Stomach (tissue), 9 donors: ENCODE results near the gene PLEKHA6. TPM values are rescaled to one million over a fixed set of nuclear protein-coding genes. Genes with fewer than 3 reads are reported as not detected.

Experiments
- DNase-seq, 2 donors: peaks; one replicate each; pipeline versions ENCODE4 v3.0.0 to v3.0.0-alpha.2; 2013 to 2019
- H3K27ac ChIP-seq, 5 donors: fragments of 200-600 bp in 4 of 5; sonication (generic) in 4 of 5; one replicate each; pipeline ENCODE4 v1.5.1; 2013 to 2019; ENCODE audit warnings: mild to moderate bottlenecking in 1 of 5, moderate library complexity in 1 of 5
- H3K27me3 ChIP-seq, 3 donors: fragments of 200-600 bp; sonication (generic); one replicate each; pipeline ENCODE4 v1.5.1; 2017 to 2019; ENCODE audit warnings: mixed run types in 1 of 3
- H3K36me3 ChIP-seq, 4 donors: fragments of 200-600 bp; sonication (generic); 1 replicate in 3 of 4; 2 replicates in 1 of 4; pipeline ENCODE4 v1.5.1; 2016 to 2019
- H3K4me1 ChIP-seq, 4 donors: fragments of 200-600 bp; sonication (generic); one replicate each; pipeline ENCODE4 v1.5.1; 2016 to 2019
- H3K4me3 ChIP-seq, 4 donors: fragments of 200-600 bp; sonication (generic) in 3 of 4; one replicate each; pipeline ENCODE4 v1.5.1; 2016 to 2019; ENCODE audit warnings: mild to moderate bottlenecking in 1 of 4
- H3K9me3 ChIP-seq, 4 donors: fragments of 200-600 bp; sonication (generic); one replicate each; pipeline ENCODE4 v1.5.1; 2016 to 2019
- CTCF ChIP-seq, 7 experiments: fragments of 450-650 bp in 4 of 7; fragments of 200-600 bp in 3 of 7; sonication (generic) in 3 of 7; IDR thresholded peaks; one replicate each; pipeline ENCODE4 v1.5.1; 2016 to 2019; ENCODE audit warnings: antibody characterized with exemption in 7 of 7, control low read depth in 2 of 7, mild to moderate bottlenecking in 1 of 7
- EP300 ChIP-seq: sonication (generic); formaldehyde crosslinking; IDR thresholded peaks from one replicate; pipeline ENCODE4 v1.6.1; 2017; ENCODE audit warnings: antibody characterized with exemption
- POLR2A ChIP-seq, 4 donors: fragments of 450-650 bp; IDR thresholded peaks; one replicate each; pipeline ENCODE4 v1.6.1; 2016; ENCODE audit warnings: antibody characterized with exemption in 4 of 4, control low read depth in 2 of 4, mild to moderate bottlenecking in 1 of 4, moderate library complexity in 1 of 4
- POLR2AphosphoS5 ChIP-seq, 3 donors: sonication (generic); formaldehyde crosslinking; IDR thresholded peaks; one replicate each; pipeline ENCODE4 v1.6.1; 2016; ENCODE audit warnings: antibody characterized with exemption in 3 of 3
- WGBS, 5 donors: extraction: QIAGEN DNeasy Blood & Tissue Kit in 3 of 5; methylation state at CpG; one replicate each; pipeline versions ENCODE4 v1.1.5 to v1.1.7; 2013 to 2018; 5-methylcytosine and 5-hydroxymethylcytosine counted together
- intact Hi-C: fragments of 100-400 bp; cut with DNase I; formaldehyde crosslinking; loops from one replicate; pipeline ENCODE4 v1.15.1; 2023; ENCODE audit warnings: low total_unique reads
- polyA plus RNA-seq, 3 donors: library from polyadenylated mRNA; stranded (reverse); fragments of 200-250 nt; gene quantifications; one replicate each; pipeline ENCODE4 v1.2.3, GENCODE V29; 2013
- total RNA-seq, 5 donors: library from RNA; depleted of rRNA; stranded (reverse); fragments of >200 nt; gene quantifications; one replicate each; pipeline versions ENCODE4 v1.1.0 to v1.2.3, GENCODE V29; 2014 to 2016
- donor health status: healthy with polysubstance abuse.
- donor health status: Bipolar disorder and iron deficiency.
- donor health status: healthy.

The PLEKHA6 gene
- total and polyA plus RNA-seq, 8 donors, result 6.4 to 97.9 (median 34.8) TPM

GRCh38 chr1:204222764-204223055, 137.0 kb downstream of the PLEKHA6 start:
- H3K27ac ChIP-seq, result no peak overlapping the region
- WGBS, 5 donors, result 71 to 91% (median 86%) methylated on average over 3 of the region's 3 CpGs
- intact Hi-C loops, result no loop called here

DNA sequence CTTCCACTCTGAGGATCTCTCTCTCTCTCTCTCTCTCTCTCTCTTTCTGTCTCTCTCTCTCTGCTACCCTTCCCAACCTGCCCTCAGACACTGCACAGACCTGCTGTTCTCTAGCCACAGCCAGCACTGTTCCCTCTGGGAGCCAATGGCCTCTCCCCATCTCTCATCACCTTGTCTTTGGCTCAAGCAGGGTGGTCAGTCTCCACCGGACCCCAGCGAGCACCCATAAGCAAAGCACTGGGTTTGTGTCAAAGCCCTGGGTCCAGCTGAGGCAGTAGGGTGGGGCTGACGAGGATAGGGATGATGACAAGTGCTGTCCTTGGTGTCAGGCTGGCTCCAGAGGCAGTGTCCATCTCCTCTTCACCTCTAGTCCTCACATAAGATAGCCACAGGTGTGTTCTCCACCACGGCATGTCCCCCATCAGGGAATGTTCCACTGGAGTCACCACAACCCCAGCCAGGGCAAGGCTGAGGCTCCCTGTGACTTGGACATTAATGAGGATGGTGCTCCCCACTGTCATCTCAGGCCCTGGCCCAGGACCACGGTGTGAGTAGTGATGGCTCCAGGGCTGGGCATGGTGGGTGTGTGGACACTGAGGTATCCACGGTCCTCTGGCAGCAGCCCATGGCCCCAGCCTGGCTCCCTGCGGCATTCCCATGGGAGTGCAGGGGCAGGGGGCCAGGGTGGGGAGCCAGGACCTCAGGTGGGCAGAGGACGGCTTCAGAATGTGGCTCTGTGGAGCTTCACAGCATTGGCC, 137.5 kb downstream of the PLEKHA6 start:
- H3K4me1 ChIP-seq, result peaks cover 9 to 20% (median 12%) of the 10 kb centered on the region in 4 donors
- 85 to 90% (median 86%) methylated on average over 7 to 8 of the region's 8 CpGs for WGBS, 5 donors
- no peaks in the 10 kb centered on the region for H3K9me3 ChIP-seq
- H3K36me3 ChIP-seq, result peaks cover 20 to 75% (median 62%) of the 10 kb centered on the region in 4 donors
- H3K27me3 ChIP-seq, result no peaks in the 10 kb centered on the region
- intact Hi-C loops, result no loop called here
- TF ChIP-seq EP300 (no peak), POLR2AphosphoS5 (IDR thresholded peaks at IDR 0.05) (no peak), POLR2A (IDR thresholded peaks at IDR 0.05) (no peak), CTCF (IDR thresholded peaks at IDR 0.05) (no peak)
- H3K27ac ChIP-seq, result no peak overlapping the region
- no peak overlapping the region for H3K4me3 ChIP-seq
- peak in 1 of 2 donors; percentile 21 for DNase-seq

More at GRCh38 chr1:204222764-204223055, 137.0 kb downstream of the PLEKHA6 start:
- Histone ChIP-seq H3K27me3 (no peaks in the 10 kb centered on the region), H3K4me3 (no peak overlapping the region), H3K4me1 (peaks cover 9 to 25% (median 14%) of the 10 kb centered on the region in 4 donors), H3K36me3 (peaks cover 23 to 80% (median 67%) of the 10 kb centered on the region in 4 donors), H3K9me3 (no peaks in the 10 kb centered on the region)
- DNase-seq, result no peak
- TF ChIP-seq EP300, result no peak
- no peak for TF ChIP-seq POLR2A (IDR thresholded peaks at IDR 0.05)
- TF ChIP-seq POLR2AphosphoS5 (IDR thresholded peaks at IDR 0.05), result no peak
- TF ChIP-seq CTCF (IDR thresholded peaks at IDR 0.05), result no peak

DNA sequence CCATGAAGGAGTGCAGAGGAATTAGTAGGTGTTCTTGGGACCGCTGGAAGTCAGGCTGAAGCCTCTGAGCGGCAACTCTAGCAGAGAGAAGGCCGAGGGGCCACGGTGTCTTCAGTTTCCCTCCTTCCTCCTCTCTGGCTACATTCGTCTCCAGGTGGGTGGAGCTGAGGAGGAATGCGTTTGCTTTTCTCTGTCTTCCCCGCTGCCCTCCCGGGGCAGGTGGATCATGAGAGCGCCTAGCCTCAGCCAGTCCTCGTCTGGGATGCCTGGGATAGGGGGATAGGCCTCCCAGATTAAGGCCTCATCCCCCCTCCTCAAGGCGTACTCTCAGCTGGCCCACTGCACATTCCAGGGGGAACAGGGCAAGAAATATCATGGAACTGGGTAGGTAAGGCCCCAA, 138.5 kb downstream of the PLEKHA6 start:
- H3K36me3 ChIP-seq, result peaks cover 20 to 67% (median 56%) of the 10 kb centered on the region in 4 donors
- WGBS, 5 donors, result 63 to 82% (median 75%) methylated on average over 11 of the region's 11 CpGs
- intact Hi-C loops, result no loop called here

More for the DNA sequence above, 138.5 kb downstream of the PLEKHA6 start:
- Histone ChIP-seq H3K27me3 (no peaks in the 10 kb centered on the region), H3K9me3 (no peaks in the 10 kb centered on the region), H3K4me3 (no peak overlapping the region), H3K27ac (no peak overlapping the region), H3K4me1 (peaks cover 4 to 10% (median 5%) of the 10 kb centered on the region in 4 donors)
- peak in 1 of 2 donors; percentile 17 for DNase-seq
- no peak for TF ChIP-seq EP300
- TF ChIP-seq POLR2AphosphoS5 (IDR thresholded peaks at IDR 0.05), result no peak
- TF ChIP-seq POLR2A (IDR thresholded peaks at IDR 0.05), result no peak
- no peak for TF ChIP-seq CTCF (IDR thresholded peaks at IDR 0.05)
